Measurements from ENCODE around the gene LY6G6D.

DNA sequence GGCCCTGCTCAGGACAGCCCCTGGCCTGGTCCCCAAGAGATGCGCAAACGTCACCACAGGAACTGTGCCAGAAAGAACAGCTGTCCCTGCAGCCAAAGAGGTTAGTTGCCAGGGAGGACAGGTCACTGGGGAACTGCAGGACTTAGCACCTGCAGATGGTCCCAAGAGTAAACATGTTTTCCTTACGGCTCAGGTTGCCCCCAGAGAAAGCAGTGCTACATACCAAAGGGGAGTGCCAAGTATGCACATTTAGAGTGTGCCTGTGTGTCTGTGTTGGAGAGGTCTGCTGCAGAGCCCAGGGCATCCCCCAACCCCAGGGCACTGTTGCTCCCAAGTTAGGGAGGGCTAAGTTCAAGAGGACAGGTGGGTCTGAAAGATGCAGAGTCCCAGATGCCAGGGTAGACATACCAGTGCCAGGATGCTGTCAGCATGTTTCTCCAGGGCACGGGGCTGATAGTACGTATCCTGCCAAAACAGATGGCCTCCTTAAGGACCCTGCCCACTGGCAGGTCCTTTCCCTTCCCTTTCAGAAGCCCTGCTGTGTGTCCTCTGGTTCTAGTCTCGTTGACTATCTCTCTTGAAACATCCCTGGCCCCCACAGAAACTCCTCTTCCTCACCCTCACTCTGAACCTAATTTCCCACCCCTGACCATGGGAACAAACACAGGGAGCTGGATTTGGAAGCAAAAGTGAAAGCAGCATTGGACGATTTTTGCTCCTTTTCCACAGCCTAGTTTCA is 13.3 kb upstream of the LY6G6D start:
- TF ChIP-seq POLR2A (IDR thresholded peaks at IDR 0.05) = no peak
- TF ChIP-seq, protein P1, sequence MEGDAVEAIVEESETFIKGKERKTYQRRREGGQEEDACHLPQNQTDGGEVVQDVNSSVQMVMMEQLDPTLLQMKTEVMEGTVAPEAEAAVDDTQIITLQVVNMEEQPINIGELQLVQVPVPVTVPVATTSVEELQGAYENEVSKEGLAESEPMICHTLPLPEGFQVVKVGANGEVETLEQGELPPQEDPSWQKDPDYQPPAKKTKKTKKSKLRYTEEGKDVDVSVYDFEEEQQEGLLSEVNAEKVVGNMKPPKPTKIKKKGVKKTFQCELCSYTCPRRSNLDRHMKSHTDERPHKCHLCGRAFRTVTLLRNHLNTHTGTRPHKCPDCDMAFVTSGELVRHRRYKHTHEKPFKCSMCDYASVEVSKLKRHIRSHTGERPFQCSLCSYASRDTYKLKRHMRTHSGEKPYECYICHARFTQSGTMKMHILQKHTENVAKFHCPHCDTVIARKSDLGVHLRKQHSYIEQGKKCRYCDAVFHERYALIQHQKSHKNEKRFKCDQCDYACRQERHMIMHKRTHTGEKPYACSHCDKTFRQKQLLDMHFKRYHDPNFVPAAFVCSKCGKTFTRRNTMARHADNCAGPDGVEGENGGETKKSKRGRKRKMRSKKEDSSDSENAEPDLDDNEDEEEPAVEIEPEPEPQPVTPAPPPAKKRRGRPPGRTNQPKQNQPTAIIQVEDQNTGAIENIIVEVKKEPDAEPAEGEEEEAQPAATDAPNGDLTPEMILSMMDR (IDR thresholded peaks at IDR 0.05 in 4 of 5, conservative IDR thresholded peaks at IDR 0.05 in 1 of 5) = no peak

Data from gastrocnemius medialis (tissue), 4 donors.